ENCODE measurements around the gene RIOK1.

Gene RIOK1

DNA sequence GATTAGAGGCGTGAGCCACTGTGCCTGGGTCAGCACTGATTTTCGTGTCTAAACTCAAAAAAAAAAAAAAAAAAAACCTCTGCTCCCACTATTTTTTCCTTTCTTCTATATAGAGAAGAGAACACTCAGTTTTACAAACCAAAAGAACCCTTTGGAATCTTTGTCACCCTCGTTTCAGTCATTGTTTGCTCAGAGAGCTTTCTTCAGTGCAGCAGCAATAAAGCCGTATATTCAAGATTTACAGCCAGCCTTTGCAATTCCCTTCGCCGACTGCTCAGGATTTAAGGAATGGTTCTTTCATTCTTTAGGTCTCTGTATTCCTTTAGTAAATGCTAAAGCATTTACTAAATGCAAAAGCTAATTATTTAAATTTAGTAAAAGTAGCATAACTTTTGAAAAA lies 20.1 kb downstream of the RIOK1 start:
- no peak for DNase-seq (ENCODE audit: low read depth)

DNA sequence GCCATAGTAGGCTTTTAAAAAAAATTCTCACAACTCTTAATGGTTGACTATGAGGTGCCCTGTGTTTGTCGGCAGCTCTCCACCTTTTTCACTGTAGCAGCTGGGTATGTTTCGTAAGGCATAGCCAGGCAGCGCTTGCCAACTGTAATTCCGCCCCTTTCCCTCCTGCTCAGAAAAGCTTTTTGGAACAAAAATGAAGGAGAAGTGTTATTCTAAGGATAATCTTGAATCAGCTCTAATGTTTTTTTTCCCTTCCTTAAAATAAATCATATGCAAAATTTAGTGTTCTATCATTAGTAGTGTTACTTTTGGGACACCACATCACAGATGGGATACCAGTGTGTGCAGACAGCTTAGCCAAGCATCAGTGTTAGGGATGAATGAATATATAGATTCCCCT lies 21.2 kb downstream of the RIOK1 start:
- no peak for DNase-seq (ENCODE audit: low read depth)

DNA sequence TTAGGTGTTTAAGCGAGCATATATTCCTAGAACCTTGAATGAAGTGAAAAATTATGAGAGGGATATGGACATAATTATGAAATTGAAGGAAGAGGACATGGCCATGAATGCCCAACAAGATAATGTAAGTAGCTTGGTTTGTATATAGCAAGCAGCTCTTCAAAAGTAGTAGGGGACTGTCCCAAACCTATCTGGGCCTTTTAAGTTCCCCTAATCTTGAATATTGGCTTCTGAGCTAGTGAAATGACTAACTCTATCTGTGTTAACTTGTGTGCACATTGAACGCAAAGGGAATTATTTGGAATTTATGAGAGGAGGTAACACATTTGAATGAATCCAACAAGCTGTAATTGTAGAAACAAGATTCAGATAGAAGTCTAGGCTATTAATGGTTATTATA lies 21.7 kb downstream of the RIOK1 start:
- no peak for DNase-seq (ENCODE audit: low read depth)

DNA sequence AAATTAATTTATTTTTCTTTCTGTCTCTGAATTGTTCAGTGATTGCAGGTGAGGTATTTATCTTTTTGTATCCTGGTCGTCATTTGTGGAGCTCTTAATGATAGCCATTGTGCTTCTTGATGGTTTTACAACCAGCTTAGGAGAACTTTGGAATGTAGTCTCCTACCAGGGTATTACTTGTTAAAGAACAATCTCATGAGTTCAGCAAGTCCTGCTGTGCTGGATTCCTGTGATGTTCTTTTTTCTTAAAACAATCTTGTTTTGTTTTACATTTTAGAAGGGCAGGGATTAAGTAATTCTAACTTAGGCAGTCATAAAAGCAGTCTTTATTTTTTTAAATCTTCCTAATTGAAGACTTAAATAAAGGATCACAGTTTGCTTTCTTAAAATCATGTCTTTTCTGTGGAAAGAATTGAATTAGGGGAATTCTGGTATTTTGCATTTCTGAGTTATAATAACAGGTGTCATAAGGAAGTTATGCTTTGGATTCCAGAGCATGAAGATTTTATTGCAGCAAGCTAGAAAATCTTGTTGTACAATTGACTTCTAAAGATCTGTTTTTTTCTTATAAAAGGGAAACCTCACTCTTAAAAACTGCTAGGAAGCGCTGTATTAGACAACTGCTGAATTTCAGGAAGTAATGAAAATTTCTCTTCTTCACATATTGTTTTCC lies 23.7 kb downstream of the RIOK1 start:
- no peak for DNase-seq (ENCODE audit: low read depth)

DNA sequence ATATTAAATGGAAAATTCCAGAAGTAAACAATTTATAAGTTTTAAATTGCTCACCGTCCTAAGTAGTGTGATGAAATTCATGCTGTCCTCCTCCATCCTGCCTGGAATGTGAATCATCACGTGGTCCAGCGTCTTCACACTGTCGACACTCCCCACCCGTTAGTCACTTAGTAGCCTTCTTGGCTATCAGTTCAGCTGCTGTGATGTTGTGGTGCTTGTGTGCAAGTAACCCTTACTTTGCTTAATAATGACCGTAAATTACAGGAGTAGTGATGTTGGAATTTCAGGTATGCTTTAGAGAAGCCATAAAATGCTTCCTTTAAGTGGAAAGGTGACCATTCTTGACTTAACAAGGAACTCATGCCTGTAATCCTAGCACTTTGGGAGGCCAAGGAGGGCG lies 25.2 kb downstream of the RIOK1 start:
- DNase-seq (ENCODE audit: low read depth), result peak; percentile 65

DNA sequence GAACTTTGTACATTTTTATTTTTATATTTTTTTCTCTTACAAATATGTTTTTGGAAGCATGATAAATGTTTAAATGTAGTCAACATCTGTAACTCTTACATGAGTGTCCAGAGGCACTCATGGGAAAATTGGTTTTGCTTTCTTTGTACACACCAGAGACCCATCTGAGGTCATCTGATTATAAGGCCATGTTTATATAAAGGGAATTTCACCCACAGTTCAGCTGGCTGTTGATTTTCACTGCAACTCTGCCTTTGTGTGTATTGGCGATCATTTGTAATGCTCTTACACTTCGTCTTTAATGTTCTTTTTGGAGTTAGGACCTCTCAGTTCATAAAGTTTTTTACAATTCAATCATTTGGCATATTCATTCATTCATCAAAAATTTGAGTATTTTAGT lies 28.1 kb downstream of the RIOK1 start:
- DNase-seq (ENCODE audit: low read depth), result no peak

DNA sequence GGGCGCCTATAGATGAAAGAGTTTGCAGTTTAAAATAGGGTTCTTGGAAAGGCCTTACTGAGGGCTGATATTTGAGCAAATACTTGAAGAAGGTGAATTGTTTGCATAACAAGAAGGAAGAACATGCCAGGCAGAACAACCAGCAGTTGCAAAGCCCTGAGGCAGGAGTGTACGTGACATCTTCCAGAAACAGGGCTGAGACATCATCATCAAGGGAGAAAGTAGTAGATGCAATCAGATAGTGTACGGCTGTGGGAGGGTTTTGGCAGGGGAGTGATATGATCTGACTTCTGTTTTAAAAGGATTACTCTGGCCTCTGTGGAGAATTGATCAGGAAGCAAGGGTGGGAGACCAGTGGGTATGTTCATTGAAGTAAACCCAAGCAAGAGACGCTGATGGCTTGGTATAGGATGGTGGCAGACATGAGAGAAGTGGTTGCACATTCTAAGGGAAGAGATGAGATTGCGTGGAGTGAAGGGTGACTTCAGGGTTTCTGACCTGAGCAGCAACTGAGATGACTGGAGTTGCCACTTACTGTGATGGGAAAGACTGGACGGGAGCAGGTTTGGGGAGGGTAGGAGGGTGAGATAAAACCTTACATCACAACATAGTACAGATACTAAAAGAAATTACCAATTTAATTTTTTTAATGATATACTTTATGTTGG lies 28.8 kb downstream of the RIOK1 start:
- no peak for DNase-seq (ENCODE audit: low read depth)

DNA sequence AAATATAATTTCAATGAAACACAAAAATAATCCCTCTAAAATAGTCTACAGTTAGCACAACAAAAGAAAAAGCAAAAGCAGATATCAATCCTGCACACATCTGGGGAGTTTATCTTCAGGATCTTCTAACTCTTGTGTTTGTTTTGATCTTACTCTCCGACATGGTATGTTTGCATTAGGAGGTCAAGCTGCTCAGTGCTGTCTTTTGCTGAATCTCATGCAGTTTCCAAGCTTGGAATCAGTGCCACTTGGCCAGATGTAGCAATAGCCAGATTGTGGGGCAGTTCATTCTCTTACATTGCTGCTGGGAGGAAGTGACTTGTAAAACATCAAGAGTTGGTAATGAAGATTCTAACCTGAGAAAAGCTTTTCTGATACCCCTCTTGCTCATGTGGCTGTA lies 29.5 kb downstream of the RIOK1 start:
- no peak for DNase-seq (ENCODE audit: low read depth)

DNA sequence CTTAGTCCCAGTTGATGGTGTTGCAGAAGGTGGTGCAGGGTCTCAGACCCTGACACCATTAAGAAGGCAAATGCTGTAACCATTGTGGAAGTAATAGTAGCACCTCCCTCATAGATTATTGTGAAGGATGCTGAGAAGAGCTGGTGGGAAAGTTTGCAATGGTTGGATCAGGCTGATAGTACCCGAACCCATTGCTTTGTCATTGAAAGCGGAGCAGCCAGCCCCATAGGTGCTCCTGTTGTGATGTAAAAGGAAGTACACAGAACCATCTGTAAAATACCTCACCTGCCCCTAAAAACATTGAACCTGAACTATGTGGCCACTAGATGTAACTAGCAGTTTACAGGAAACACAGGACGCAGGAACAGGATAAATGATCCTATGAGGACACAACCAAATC lies 31.5 kb downstream of the RIOK1 start:
- no peak for DNase-seq (ENCODE audit: low read depth)

DNA sequence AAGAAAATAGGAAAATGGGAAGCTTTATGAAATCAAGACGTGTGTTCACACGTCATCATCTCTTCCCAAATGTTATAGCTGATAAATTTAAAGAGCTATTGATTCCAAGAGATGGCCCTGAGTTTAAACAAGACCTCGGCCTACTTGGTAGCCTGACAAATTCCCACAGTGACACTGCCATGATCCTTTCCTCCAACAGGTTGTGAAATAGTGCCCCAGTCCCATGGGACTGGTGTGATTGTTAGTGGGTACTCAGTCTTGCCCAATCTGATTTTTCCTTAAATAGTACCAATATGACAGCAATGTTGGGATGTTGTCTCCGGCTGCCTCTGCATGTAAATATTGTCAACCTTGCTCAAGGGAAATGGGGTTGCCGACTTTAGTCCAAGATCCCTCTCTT lies 34.5 kb downstream of the RIOK1 start:
- DNase-seq (ENCODE audit: low read depth), result no peak

DNA sequence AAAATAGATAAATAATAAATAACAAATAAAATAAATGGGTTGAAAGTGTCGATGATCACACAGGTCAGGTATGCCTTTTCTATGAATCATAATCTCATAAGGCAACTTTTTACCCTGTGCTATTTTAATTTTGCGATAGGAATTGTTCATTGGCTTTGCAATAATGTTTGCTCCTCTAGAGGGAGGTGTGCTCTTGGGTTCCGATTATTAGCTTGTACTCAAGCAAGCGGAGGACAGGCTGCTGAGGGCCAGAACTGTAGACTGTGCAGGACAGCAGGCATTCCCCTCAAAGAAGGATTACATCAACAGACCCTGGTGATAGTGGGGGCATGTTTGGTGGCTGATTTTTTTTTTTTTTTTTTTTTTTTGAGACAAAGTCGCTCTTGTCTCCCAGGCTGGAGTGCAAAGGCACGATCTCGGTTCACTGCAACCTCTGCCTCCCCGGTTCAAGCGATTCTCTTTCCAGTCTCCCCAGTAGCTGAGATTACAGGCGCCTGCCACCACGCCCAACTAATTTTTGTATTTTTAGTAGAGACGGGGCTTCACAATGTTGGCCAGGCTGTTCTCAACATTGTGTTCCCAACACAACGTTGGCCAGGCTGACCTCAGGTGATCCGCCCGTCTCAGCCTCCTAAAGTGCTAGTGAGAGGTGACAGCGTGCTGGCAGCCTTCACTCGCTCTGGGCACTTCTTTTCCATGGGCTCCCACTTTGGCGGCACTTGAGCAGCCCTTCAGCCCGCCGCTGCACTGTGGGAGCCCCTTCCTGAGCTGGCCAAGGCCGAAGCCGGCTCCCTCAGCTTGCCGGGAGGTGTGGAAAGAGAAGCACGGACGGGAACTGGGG lies 35.6 kb downstream of the RIOK1 start:
- DNase-seq (ENCODE audit: low read depth), result no peak

DNA sequence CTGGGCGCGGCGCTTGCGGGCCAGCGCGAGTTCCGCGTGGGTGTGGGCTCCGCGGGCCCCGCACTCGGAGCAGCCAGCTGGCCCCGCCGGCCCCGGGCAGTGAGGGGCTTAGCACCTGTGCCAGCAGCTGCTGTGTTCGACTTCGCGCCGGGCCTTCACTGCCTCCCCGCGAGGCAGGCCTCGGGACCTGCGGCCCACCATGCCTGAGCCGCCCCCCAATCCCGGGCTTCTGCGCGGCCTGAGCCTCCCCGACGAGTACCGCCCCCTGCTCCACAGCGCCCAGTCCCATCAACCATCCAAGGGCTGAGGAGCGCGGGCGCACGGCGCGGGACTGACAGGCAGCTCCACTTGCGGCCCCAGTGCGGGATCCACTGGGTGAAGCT lies 36.2 kb downstream of the RIOK1 start:
- DNase-seq (ENCODE audit: low read depth), result no peak

DNA sequence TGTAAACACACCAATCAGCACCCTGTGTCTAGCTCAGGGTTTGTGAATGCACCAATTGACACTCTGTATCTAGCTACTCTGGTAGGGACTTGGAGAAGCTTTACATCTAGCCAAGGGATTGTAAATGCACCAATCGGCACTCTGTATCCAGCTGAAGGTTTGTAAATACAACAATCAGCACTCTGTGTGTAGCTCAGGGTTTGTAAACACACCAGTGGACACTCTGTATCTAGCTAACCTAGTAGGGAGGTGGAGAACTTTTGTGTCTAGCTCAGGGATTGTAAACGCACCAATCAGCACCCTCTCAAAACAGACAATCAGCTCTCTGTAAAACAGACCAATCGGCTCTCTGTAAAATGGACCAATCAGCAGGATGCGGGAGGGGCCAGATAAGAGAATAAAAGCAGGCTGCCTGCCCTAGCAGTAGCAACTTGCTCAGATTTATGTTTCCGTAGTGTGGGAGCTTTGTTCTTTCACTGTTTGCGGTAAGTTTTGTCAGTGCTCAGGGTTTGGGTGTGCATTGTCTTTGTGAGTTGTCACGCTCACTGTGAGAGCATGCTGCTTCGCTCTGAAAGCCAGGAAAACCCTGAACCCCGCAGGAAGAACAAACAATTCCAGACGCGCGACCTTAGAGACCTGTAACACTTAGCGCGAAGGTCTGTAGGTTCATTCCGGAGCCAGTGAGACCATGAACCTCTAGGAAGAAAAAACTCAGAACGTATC lies 37.0 kb downstream of the RIOK1 start:
- DNase-seq (ENCODE audit: low read depth), result no peak

DNA sequence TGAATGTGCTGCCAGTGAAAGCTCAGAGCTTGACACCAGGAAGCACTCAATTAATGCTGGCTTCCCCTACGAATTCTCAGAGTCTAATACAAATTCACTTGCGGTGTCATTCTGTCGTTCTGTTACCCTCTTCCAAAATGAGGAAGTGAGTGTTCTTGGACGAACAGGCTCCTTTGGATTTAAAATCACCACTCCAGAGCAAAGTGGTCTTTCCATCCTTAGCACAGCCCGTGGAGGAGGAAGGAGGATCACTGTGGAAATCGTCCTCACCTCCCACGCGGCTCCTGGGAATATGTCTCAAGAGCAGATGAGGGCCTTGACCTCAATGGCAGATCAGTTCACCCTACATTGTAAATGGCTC lies 41.7 kb downstream of the RIOK1 start:
- no peak for DNase-seq (ENCODE audit: low read depth)

DNA sequence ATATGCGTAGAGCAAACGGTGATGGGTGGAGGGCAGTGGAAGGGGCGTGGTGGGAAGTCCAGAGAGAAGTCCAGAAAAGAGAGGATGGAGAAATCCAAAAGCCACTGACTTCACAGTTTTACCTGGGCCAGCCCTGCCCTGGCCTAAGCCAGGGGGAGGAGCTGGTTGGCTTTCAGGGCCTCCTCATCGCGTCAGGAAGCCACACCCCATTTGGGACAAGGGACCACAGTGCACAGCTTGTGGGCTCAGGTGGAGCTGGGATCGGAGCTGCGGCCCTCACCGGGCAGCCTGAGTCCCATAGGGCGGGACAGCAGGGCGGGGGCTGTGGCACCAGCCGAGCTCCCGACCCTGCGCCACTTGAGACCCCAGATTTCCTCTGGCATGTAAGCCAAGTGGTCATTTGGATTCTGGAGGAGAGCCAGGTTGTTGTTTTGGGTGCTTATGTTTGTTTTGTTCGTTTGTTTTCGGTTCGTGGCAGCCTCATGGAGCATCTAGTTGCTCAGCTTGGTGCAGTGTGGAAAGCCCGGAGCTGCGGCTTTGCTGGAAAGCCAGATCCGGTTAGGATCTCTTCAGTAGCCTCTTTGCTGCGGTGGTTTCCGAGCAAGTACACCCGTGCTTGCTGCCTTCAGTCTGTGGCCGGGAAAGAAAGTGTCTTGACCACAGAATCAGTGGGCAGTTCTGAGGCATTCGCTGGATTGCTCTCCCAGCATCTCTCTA lies 42.2 kb downstream of the RIOK1 start:
- no peak for DNase-seq (ENCODE audit: low read depth)

DNA sequence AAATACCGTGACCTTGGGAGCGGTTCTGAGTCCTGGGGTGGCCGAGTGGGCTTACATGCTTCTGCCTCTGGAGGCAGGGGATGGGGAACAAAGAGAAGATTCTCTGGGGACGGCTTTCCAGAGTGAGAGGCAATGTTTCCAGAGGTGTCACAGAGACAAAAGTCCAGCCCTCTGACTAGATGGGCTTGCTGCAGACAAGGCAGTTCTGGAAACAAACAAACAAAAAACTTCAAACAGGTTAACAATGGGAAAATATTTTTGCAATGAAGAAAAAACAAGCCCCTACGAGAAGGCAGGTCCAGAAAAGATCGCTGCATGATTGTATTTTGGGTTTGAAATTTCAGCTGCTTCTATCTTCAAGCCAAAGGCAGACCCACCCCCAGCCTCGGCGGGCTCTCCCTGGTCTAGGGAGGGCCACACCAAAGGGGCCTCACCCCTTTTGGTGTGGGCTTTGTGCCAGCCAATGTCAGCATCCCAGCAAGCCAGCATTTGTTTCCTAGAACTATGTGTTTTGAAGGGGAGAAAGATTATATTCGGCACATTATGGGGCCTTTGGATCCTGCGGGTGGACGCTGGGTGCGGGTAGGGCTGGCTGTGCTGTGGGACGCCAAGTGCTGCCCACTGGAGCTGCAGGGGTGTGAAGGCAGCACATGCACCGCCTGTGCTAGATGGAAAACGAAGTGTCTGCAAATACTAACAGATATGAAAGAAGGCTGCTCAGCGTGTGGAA lies 42.9 kb downstream of the RIOK1 start:
- no peak for DNase-seq (ENCODE audit: low read depth)

DNA sequence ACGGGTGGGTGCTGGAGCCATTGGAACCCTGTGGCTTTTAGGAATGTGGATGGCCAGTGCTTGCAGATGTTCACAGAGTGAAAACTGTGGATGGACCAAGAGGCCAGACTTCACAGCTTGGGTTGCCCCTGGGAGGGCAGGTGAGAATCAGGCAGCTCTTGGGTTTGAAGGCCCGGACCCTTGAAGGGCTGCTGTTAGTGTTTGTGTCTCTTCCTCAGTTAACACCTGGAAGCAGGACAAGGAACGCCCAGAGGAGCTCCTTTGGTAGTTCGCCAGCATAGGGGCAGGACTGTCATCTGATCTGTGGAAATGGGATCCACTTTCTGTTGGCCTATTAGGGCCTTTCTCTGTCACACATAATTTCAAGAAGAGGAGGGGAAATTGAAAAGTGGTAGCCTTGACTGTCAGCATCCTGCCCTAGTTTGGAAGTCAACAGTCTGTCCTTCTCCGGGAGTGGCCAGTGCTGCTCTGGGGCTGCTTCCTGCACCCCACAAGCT lies 43.6 kb downstream of the RIOK1 start:
- DNase-seq (ENCODE audit: low read depth), result no peak

DNA sequence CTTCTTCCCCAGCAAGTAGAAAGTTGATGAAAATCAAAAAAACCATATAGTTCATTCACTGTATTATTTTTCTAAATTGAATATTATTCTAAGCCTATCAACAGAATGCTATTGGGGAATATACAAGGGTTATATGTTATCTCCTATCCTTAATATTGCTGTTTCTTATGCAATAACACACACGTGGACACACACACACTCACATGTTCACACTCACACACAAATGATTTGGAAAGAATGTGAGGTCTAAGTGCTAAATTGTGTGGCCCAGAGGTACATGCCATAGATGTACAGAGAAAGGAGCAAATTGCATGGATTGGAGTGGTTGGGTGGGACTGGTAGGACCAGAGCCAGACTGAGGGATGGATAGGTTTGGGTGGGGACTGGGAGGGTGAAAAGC lies 45.1 kb downstream of the RIOK1 start:
- no peak for DNase-seq (ENCODE audit: low read depth)

DNA sequence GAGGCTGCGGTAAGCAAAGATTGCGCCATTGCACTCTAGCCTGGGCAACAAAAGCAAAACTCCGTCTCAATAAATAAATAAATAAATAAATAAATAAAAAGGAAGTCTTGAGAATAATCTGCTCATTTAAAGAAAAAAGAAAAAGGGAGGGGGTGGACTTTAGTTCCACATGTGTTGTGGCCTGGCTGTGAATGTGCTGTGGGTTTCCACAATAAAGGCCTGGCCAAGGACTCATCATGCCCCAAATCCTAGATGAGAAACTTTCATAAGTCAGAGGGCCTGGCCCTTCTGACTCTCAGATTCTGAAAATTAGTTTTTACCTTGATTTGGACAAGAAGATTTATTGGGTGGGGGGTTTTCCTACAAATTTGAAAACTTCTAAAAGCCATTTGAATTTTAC lies 48.4 kb downstream of the RIOK1 start:
- no peak for DNase-seq (ENCODE audit: low read depth)

DNA sequence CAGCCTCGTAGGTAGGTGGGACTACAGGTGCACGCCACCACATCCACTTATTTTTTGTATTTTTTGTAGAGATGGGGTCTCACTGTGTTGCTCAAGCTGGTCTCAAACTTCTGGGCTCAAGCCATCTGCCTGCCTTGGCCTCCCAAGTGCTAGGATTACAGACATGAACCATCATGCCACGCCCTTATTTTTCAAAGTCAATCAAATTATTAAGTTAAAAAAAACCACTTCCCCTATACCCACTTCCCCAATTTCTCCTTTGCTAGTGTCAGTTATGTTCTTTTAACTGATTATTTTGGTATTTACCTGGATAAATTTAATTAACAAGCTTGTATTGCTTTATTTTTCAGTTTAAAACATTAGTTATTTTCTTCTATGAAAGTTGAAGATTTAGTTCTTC lies 49.6 kb downstream of the RIOK1 start:
- no peak for DNase-seq (ENCODE audit: low read depth)

DNA sequence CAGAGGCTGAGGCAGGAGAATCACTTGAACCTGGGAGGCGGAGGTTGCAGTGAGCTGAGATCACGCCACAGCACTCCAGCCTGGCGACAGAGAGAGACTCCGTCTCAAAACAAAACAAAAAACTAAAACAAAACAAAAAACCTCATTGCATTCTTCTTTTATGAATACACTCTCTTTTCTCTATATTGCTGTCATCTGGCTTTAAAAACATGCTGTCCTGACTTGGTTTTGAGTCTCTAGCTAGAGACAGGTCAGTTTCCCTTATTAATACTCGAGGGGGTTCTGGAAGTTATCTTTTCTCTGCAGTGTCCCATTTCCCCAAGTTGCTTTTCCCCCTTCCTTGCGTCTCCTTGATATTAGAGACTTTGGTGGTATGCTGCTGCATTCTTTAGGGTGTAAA lies 50.9 kb downstream of the RIOK1 start:
- peak; percentile 60 for DNase-seq (ENCODE audit: low read depth)
